Colonic mucosa (tissue), 4 donors: Measurements from ENCODE around the gene CMTM7. TPM values are rescaled to one million over a fixed set of nuclear protein-coding genes. Genes with fewer than 3 reads are reported as not detected.

ENCODE experiments used
- DNase-seq: peaks from one replicate; pipeline ENCODE4 v3.0.0-alpha.2; 2020
- H3K27ac ChIP-seq: fragments of 200-600 bp; one replicate; pipeline ENCODE4 v1.8.0; 2021
- H3K27me3 ChIP-seq: fragments of 200-600 bp; one replicate; pipeline ENCODE4 v1.8.0; 2021
- H3K36me3 ChIP-seq: fragments of 200-600 bp; one replicate; pipeline ENCODE4 v1.8.0; 2021
- H3K4me1 ChIP-seq: fragments of 200-600 bp; one replicate; pipeline ENCODE4 v1.8.0; 2021; ENCODE audit warnings: mild to moderate bottlenecking
- H3K4me3 ChIP-seq: fragments of 200-600 bp; one replicate; pipeline ENCODE4 v1.8.0; 2021
- H3K9ac ChIP-seq, 2 donors: one replicate each; pipeline ENCODE4 v1.7.0; 2013; ENCODE audit warnings: control low read depth in 2 of 2, low read depth in 2 of 2, low read length in 2 of 2
- H3K9me3 ChIP-seq: fragments of 200-600 bp; one replicate; pipeline ENCODE4 v1.8.0; 2021
- CTCF ChIP-seq: fragments of 200-600 bp; IDR thresholded peaks from one replicate; pipeline ENCODE4 v1.8.0; 2022; ENCODE audit warnings: antibody characterized with exemption, mild to moderate bottlenecking
- intact Hi-C: fragments of 100-400 bp; cut with DNase I; formaldehyde crosslinking; loops from one replicate; pipeline ENCODE4 v1.14.1; 2022
- total RNA-seq, 2 donors: library from RNA; stranded (reverse); fragmentation: NEBNext Ultra II Directional in 1 of 2; extraction: Animal tissue kit (Norgen Biotek cat#: 25700) in 1 of 2; gene quantifications; one replicate each; pipeline ENCODE4 v1.2.1, GENCODE V29; 2021
- donor health status: healthy.
- donor health status: DM: no; HTN: no; CAD: no.
- donor health status: DM: no; HTN: no; CAD: no.

CMTM7 gene
- total RNA-seq = 1 to 10 TPM; 5.8 to 5.9 TPM

- peak; percentile 79 for DNase-seq
- no peaks in the 10 kb centered on the region for H3K36me3 ChIP-seq
- no peaks in the 10 kb centered on the region for H3K9me3 ChIP-seq
- no peak for TF ChIP-seq CTCF
- H3K4me1 ChIP-seq = no peaks in the 10 kb centered on the region
- H3K27ac ChIP-seq = peak within 1 kb of the TSS; percentile 59
- H3K4me3 ChIP-seq = peak within 1 kb of the TSS; percentile 57
- H3K9ac ChIP-seq = peak within 1 kb of the TSS; percentile 65 to 73
- intact Hi-C loops = loop anchor here (10.0 kb wide), 1 partner anchor 87 kb away; no protein-coding TSS in a partner anchor
- no peaks in the 10 kb centered on the region for H3K27me3 ChIP-seq
Observed at GRCh38 chr3:32391643-32392535, at the start of gene CMTM7. Gene CMTM7, plus strand, starts transcription at chr3:32391853. Its CDS starts 54 bp downstream, at chr3:32391907.

- no peak overlapping the region for H3K9ac ChIP-seq
- H3K4me1 ChIP-seq = no peaks in the 10 kb centered on the region
- peak; percentile 34 for DNase-seq
- intact Hi-C loops = no loop called here
- H3K9me3 ChIP-seq = no peaks in the 10 kb centered on the region
- TF ChIP-seq CTCF = no peak
- H3K27ac ChIP-seq = no peak overlapping the region
- H3K27me3 ChIP-seq = no peaks in the 10 kb centered on the region
- H3K4me3 ChIP-seq = no peak overlapping the region
- H3K36me3 ChIP-seq = no peaks in the 10 kb centered on the region
Observed at GRCh38 chr3:32347343-32348125, 44.1 kb upstream of the CMTM7 start.

- Histone ChIP-seq H3K36me3 (no peaks in the 10 kb centered on the region), H3K4me3 (no peak overlapping the region), H3K4me1 (no peaks in the 10 kb centered on the region), H3K9me3 (no peaks in the 10 kb centered on the region), H3K27me3 (no peaks in the 10 kb centered on the region), H3K9ac (no peak overlapping the region), H3K27ac (no peak overlapping the region)
- intact Hi-C loops = no loop called here
- no peak for DNase-seq
- no peak for TF ChIP-seq CTCF
Observed at GRCh38 chr3:32349184-32349583, 42.5 kb upstream of the CMTM7 start.

GRCh38 chr3:32352563-32352962 is 39.1 kb upstream of the CMTM7 start:
- Histone ChIP-seq H3K9ac (no peak overlapping the region), H3K9me3 (no peaks in the 10 kb centered on the region), H3K27me3 (no peaks in the 10 kb centered on the region), H3K27ac (no peak overlapping the region), H3K36me3 (no peaks in the 10 kb centered on the region), H3K4me1 (no peaks in the 10 kb centered on the region), H3K4me3 (no peak overlapping the region)
- intact Hi-C loops = no loop called here
- TF ChIP-seq CTCF = no peak
- DNase-seq = no peak

- intact Hi-C loops = no loop called here
- Histone ChIP-seq H3K27ac (no peak overlapping the region), H3K27me3 (no peaks in the 10 kb centered on the region), H3K9me3 (no peaks in the 10 kb centered on the region), H3K4me3 (no peak overlapping the region), H3K4me1 (no peaks in the 10 kb centered on the region), H3K36me3 (no peaks in the 10 kb centered on the region), H3K9ac (no peak overlapping the region)
- TF ChIP-seq CTCF = no peak
- no peak for DNase-seq
Observed at GRCh38 chr3:32353351-32353750, 38.3 kb upstream of the CMTM7 start.
